ENCODE data around the gene GLYR1. TPM values are rescaled to one million over a fixed set of nuclear protein-coding genes. Genes with fewer than 3 reads are reported as not detected.

Gene GLYR1
- total RNA-seq, 1 experiment from 2014 or later: 111 TPM

DNA sequence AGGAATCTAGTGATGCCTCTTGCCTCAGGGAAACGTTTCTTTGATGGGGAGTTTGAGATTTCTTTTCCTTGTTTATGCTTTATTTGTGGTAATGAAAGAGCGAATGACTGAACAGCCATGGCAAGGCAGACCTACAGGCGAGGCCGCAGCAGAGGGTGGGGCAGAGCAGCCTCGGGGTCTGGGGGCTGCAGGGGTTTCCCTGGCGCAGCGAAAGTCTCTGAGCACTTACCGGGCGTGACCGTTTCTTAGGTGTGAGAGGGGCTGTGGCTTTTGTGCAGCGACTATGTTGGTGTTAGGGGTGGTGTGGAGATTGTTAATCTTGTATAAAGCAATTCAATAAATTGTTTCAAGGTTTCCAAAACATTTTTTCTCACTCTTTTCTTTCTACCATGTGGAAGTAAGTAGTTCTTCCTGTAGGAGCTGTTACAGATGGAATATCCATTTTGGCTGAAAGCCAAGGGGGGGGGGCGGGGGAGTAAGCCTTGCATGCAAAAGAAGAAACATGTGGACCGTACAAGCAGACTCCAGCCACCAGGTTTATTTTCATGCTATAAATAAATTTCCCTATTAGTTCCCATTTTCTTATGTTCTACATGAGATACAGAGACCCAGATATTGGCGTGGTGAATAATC is 35.0 kb upstream of the GLYR1 start:
- CTCF ChIA-PET: no interaction called here
- Histone ChIP-seq H3K4me3 (ENCODE audit: low read depth in 2 of 2, low read length in 2 of 2) (no peak overlapping the region), H3K9me3 (ENCODE audit: control insufficient read depth, insufficient read depth, low read depth, low read length) (no peaks in the 10 kb centered on the region), H3K27ac (ENCODE audit: low read length) (peak overlapping the region; percentile 51; the same call in 1 of the 2 replicates), H3K4me1 (ENCODE audit: control insufficient read depth, insufficient read depth, low read length) (peaks cover 15% of the 10 kb centered on the region; the same call in 1 of the 2 replicates), H3K27me3 (ENCODE audit: control insufficient read depth, insufficient read depth, low read length) (no peaks in the 10 kb centered on the region), H3K36me3 (ENCODE audit: control insufficient read depth, insufficient read depth, low read length) (peaks cover 22% of the 10 kb centered on the region)
- DNase-seq (ENCODE audit: low read depth, low spot score) (no peak), ATAC-seq (no peak; the same call in 1 of the 2 replicates)
- in situ Hi-C loops (cut with HindIII; ENCODE audit: low pct_unique_long_range_greater_than_20kb, low sequenced_read_pairs) (no loop called here), intact Hi-C loops (cut with micrococcal nuclease; ENCODE audit: unreplicated experiment) (loop anchor here (10.0 kb wide), 1 partner anchor 73 kb away; the partner anchor contains the start of gene SEC14L5)
- POLR2A ChIA-PET: interaction anchor here (0.6 kb wide), 1 partner anchor 67 kb away, joined by 4 read pairs; no protein-coding TSS in a partner anchor
- TF ChIP-seq TCF7L2 (IDR thresholded peaks at IDR 0.05; ENCODE audit: low read depth, low read length) (no peak), SIN3A (IDR thresholded peaks at IDR 0.05; ENCODE audit: borderline replicate concordance, insufficient read depth, low read depth, low read length) (no peak), POLR2AphosphoS5 (IDR thresholded peaks at IDR 0.05; ENCODE audit: low read depth, low read length) (no peak)
- TF ChIP-seq, protein P1, sequence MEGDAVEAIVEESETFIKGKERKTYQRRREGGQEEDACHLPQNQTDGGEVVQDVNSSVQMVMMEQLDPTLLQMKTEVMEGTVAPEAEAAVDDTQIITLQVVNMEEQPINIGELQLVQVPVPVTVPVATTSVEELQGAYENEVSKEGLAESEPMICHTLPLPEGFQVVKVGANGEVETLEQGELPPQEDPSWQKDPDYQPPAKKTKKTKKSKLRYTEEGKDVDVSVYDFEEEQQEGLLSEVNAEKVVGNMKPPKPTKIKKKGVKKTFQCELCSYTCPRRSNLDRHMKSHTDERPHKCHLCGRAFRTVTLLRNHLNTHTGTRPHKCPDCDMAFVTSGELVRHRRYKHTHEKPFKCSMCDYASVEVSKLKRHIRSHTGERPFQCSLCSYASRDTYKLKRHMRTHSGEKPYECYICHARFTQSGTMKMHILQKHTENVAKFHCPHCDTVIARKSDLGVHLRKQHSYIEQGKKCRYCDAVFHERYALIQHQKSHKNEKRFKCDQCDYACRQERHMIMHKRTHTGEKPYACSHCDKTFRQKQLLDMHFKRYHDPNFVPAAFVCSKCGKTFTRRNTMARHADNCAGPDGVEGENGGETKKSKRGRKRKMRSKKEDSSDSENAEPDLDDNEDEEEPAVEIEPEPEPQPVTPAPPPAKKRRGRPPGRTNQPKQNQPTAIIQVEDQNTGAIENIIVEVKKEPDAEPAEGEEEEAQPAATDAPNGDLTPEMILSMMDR (IDR thresholded peaks at IDR 0.05): no peak
- TF ChIP-seq, protein P2, sequence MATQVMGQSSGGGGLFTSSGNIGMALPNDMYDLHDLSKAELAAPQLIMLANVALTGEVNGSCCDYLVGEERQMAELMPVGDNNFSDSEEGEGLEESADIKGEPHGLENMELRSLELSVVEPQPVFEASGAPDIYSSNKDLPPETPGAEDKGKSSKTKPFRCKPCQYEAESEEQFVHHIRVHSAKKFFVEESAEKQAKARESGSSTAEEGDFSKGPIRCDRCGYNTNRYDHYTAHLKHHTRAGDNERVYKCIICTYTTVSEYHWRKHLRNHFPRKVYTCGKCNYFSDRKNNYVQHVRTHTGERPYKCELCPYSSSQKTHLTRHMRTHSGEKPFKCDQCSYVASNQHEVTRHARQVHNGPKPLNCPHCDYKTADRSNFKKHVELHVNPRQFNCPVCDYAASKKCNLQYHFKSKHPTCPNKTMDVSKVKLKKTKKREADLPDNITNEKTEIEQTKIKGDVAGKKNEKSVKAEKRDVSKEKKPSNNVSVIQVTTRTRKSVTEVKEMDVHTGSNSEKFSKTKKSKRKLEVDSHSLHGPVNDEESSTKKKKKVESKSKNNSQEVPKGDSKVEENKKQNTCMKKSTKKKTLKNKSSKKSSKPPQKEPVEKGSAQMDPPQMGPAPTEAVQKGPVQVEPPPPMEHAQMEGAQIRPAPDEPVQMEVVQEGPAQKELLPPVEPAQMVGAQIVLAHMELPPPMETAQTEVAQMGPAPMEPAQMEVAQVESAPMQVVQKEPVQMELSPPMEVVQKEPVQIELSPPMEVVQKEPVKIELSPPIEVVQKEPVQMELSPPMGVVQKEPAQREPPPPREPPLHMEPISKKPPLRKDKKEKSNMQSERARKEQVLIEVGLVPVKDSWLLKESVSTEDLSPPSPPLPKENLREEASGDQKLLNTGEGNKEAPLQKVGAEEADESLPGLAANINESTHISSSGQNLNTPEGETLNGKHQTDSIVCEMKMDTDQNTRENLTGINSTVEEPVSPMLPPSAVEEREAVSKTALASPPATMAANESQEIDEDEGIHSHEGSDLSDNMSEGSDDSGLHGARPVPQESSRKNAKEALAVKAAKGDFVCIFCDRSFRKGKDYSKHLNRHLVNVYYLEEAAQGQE (IDR thresholded peaks at IDR 0.05; ENCODE audit: insufficient read depth in 1 of 2, low read depth in 2 of 2, low read length in 1 of 2): no peak
- BruUV-seq (replicated peaks): no TSS peak

DNA sequence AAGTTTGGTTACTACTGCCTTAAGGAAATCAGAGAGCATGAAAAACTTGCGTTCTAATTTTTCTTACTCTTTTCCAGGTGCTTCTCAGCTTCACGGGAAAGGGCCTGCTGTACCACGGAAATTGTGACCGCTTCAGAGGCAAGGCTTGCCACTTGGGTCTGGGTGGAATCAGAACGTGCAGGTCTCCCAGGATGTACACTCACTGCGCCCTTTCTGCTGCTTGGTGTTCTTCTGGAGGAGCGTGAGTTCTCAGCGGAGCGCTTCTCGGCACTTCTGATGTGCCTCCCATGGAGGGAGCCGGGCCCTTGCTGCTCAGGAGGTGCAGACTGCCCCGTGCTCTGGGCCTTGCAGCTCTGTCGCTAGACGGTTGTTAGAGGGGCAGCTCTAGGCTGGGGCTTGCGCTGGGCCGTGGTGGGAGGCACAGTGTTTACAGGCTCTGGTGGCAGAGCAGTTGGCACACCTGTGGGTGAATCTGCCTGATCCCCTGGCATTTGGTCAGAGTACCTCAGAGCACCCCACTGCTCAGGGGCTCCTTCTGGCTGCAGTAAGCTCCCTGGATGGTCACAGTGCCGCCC is 33.0 kb upstream of the GLYR1 start:
- POLR2A ChIA-PET: no interaction called here
- BruUV-seq (replicated peaks): no TSS peak

More for the DNA sequence above, 33.0 kb upstream of the GLYR1 start:
- CTCF ChIA-PET: interaction anchor here (0.5 kb wide), 1 partner anchor 98 kb away, joined by 5 read pairs; no protein-coding TSS in a partner anchor
- in situ Hi-C loops (cut with HindIII; ENCODE audit: low pct_unique_long_range_greater_than_20kb, low sequenced_read_pairs): no loop called here
- intact Hi-C loops (cut with micrococcal nuclease; ENCODE audit: unreplicated experiment): loop anchor here (10.0 kb wide), 1 partner anchor 75 kb away; the partner anchor contains the start of gene SEC14L5
- no peak overlapping the region for H3K4me3 ChIP-seq (ENCODE audit: low read depth in 2 of 2, low read length in 2 of 2)
- H3K4me1 ChIP-seq (ENCODE audit: control insufficient read depth, insufficient read depth, low read length): peaks cover 15% of the 10 kb centered on the region; the same call in 1 of the 2 replicates
- DNase-seq (ENCODE audit: low read depth, low spot score): no peak
- H3K9me3 ChIP-seq (ENCODE audit: control insufficient read depth, insufficient read depth, low read depth, low read length): no peaks in the 10 kb centered on the region
- peaks cover 27% of the 10 kb centered on the region for H3K36me3 ChIP-seq (ENCODE audit: control insufficient read depth, insufficient read depth, low read length)
- ATAC-seq: no peak
- TF ChIP-seq SIN3A (IDR thresholded peaks at IDR 0.05; ENCODE audit: borderline replicate concordance, insufficient read depth, low read depth, low read length) (no peak), TCF7L2 (IDR thresholded peaks at IDR 0.05; ENCODE audit: low read depth, low read length) (no peak), POLR2AphosphoS5 (IDR thresholded peaks at IDR 0.05; ENCODE audit: low read depth, low read length) (no peak)
- TF ChIP-seq, protein P1 (IDR thresholded peaks at IDR 0.05): no peak
- TF ChIP-seq, protein P2 (IDR thresholded peaks at IDR 0.05; ENCODE audit: insufficient read depth in 1 of 2, low read depth in 2 of 2, low read length in 1 of 2): no peak
- no peaks in the 10 kb centered on the region for H3K27me3 ChIP-seq (ENCODE audit: control insufficient read depth, insufficient read depth, low read length)
- H3K27ac ChIP-seq (ENCODE audit: low read length): no peak overlapping the region; the same call in 1 of the 2 replicates
